PC-3 (cell line): ENCODE results near the gene PKM. TPM values are rescaled to one million over a fixed set of nuclear protein-coding genes. Genes with fewer than 3 reads are reported as not detected.

ENCODE experiments used
- ATAC-seq: fragments of 200-7000 bp; cut with Tn5 transposase; 2 replicates; pipeline ENCODE4 v1.9.1; 2020; ENCODE audit warnings: mild to moderate bottlenecking, moderate library complexity
- Bru-seq: library from RNA; stranded (reverse); fragments of 400-500 nt; gene quantifications from one replicate; lab custom pipeline; 2021; lab: Mats Ljungman, UMichigan
- BruChase-seq, 2 experiments: library from RNA; stranded (reverse); fragments of 400-500 nt; gene quantifications; one replicate each; lab custom pipeline; 2021; lab: Mats Ljungman, UMichigan
- BruUV-seq: library from RNA; stranded (reverse); fragments of 400-500 nt; replicated peaks from 2 replicates; lab custom pipeline; 2021; lab: Mats Ljungman, UMichigan
- CTCF ChIA-PET: fragments of 300-600 bp; sonication (Branson Sonifier 250); formaldehyde crosslinking; loops from one replicate; lab custom pipeline; 2022; ENCODE audit warnings: antibody characterized with exemption; lab: Charles Lee
- POLR2A ChIA-PET: fragments of 300-600 bp; sonication (Branson Sonifier 250); formaldehyde crosslinking; loops from one replicate; lab custom pipeline; 2022; ENCODE audit warnings: antibody characterized with exemption; ENCODE audit not compliant: unreplicated experiment; lab: Charles Lee
- DNase-seq: peaks from one replicate; pipeline ENCODE4 v3.0.0-alpha.2; 2015
- H2AFZ ChIP-seq: fragments of 300-600 bp; sonication (generic); 2 replicates; pipeline ENCODE4 v1.6.0; 2016; ENCODE audit warnings: antibody characterized with exemption, low read length
- H3F3A ChIP-seq: fragments of 300-600 bp; sonication (generic); one replicate; pipeline ENCODE4 v1.6.0; 2017; ENCODE audit warnings: antibody characterized with exemption, low read length, control low read depth, mild to moderate bottlenecking; ENCODE audit not compliant: unreplicated experiment
- H3K27ac ChIP-seq: fragments of 300-600 bp; sonication (generic); 2 replicates; pipeline ENCODE4 v1.5.1; 2016; ENCODE audit warnings: mild to moderate bottlenecking, low read length
- H3K27me3 ChIP-seq: fragments of 300-600 bp; sonication (generic); 2 replicates; pipeline ENCODE4 v1.6.1; 2016; ENCODE audit warnings: low read length, mixed read lengths
- H3K36me3 ChIP-seq: fragments of 300-600 bp; sonication (generic); 2 replicates; pipeline ENCODE4 v1.6.1; 2016; ENCODE audit warnings: low read depth, mixed run types, low read length, mixed read lengths
- H3K4me1 ChIP-seq: fragments of 300-600 bp; sonication (generic); 2 replicates; pipeline ENCODE4 v1.5.1; 2016; ENCODE audit warnings: low read length; ENCODE audit not compliant: insufficient read depth
- H3K4me2 ChIP-seq: fragments of 300-600 bp; sonication (generic); 2 replicates; pipeline ENCODE4 v1.6.0; 2016; ENCODE audit warnings: low read length
- H3K4me3 ChIP-seq: fragments of 300-600 bp; sonication (generic); 2 replicates; pipeline ENCODE4 v1.5.1; 2016; ENCODE audit warnings: mild to moderate bottlenecking, low read length, mixed read lengths
- H3K79me2 ChIP-seq: fragments of 300-600 bp; sonication (generic); 2 replicates; pipeline ENCODE4 v1.6.1; 2017; ENCODE audit warnings: low read length, mixed read lengths
- H3K9ac ChIP-seq: fragments of 300-600 bp; sonication (generic); 2 replicates; pipeline ENCODE4 v1.6.0; 2016; ENCODE audit warnings: mild to moderate bottlenecking, low read length
- H3K9me2 ChIP-seq: fragments of 300-600 bp; sonication (generic); replicated peaks from 2 replicates; pipeline ENCODE4 v1.6.1; 2016; ENCODE audit warnings: mixed run types, low read length, mixed read lengths
- H3K9me3 ChIP-seq: fragments of 300-600 bp; sonication (generic); 2 replicates; pipeline ENCODE4 v1.6.1; 2016; ENCODE audit warnings: low read length, mixed read lengths
- H4K20me1 ChIP-seq: fragments of 300-600 bp; sonication (generic); 2 replicates; pipeline ENCODE4 v1.6.1; 2016; ENCODE audit warnings: low read length, mixed read lengths
- CTCF ChIP-seq: fragments of 300-600 bp; sonication (generic); conservative IDR thresholded peaks from 2 replicates; pipeline ENCODE4 v1.5.1; 2017; ENCODE audit warnings: antibody characterized with exemption, low read depth, mild to moderate bottlenecking, low read length
- EZH2 ChIP-seq: fragments of 300-600 bp; sonication (generic); IDR thresholded peaks from one replicate; pipeline ENCODE4 v1.6.1; 2017; ENCODE audit warnings: antibody characterized with exemption, mild to moderate bottlenecking, low read length; ENCODE audit not compliant: unreplicated experiment
- EZH2phosphoT487 ChIP-seq: fragments of 300-600 bp; sonication (generic); IDR thresholded peaks from 2 replicates; pipeline ENCODE4 v1.6.1; 2018; ENCODE audit warnings: mild to moderate bottlenecking, antibody characterized with exemption, low read length, borderline replicate concordance
- intact Hi-C: fragments of 100-400 bp; cut with micrococcal nuclease; formaldehyde crosslinking; loops from 2 replicates; pipeline ENCODE4 v1.9.0; 2023
- long read RNA-seq: library from polyadenylated mRNA; unstranded; transcript quantifications from one replicate; pipeline ENCODE4 v2.0.0, GENCODE V29; 2021; ENCODE audit not compliant: unreplicated experiment
- total RNA-seq: library from RNA; depleted of rRNA; stranded (reverse); fragments of >200 nt; gene quantifications from 2 replicates; pipeline ENCODE4 v1.2.3, GENCODE V29; 2014; rRNA removed

Gene PKM
- 1,963 and 2,296 TPM in 2 replicates for total RNA-seq
- percentile 98 among the genes with signal in this experiment for Bru-seq, nascent RNA
- percentile 99 among the genes with signal in this experiment for BruChase-seq, experiment 1, labeled RNA remaining after a 6-hour chase
- BruChase-seq, experiment 2, labeled RNA remaining after a 2-hour chase: percentile 99 among the genes with signal in this experiment
- long read RNA-seq, transcript PKM-212 (3 exons, 3,016 nt): minor isoform, 37 of 4,591 reads
- long read RNA-seq, transcript PKM-202 (11 exons, 2,318 nt): major isoform, 3,684 of 4,591 reads
- long read RNA-seq, transcript PKM-214 (2 exons, 2,301 nt): minor isoform, 23 of 4,591 reads
- long read RNA-seq, partial matches to known transcripts: 447 of 4,591 reads
- long read RNA-seq, other reads (novel, unspliced or antisense): 395 of 4,591 reads

- Histone ChIP-seq H3K36me3 (peaks cover 9% of the 10 kb centered on the region; the same call in 1 of the 2 replicates), H3K9ac (peak within 1 kb of the TSS; percentile 95), H3K4me3 (peak within 1 kb of the TSS; percentile 93), H4K20me1 (peaks cover 23% of the 10 kb centered on the region; the same call in 1 of the 2 replicates), H3K79me2 (peaks cover 62% of the 10 kb centered on the region), H2AFZ (peak within 1 kb of the TSS; percentile 70), H3K27ac (peak within 1 kb of the TSS; percentile 86), H3K4me1 (peaks cover 17% of the 10 kb centered on the region), H3F3A (peaks cover 12% of the 10 kb centered on the region), H3K27me3 (no peaks in the 10 kb centered on the region), H3K9me3 (no peaks in the 10 kb centered on the region), H3K9me2 (no peaks in the 10 kb centered on the region), H3K4me2 (peak within 1 kb of the TSS; percentile 90)
- intact Hi-C loops: no loop called here
- TF ChIP-seq EZH2phosphoT487 (no peak), EZH2 (no peak), CTCF (no peak)
- DNase-seq: peak; percentile 97
- POLR2A ChIA-PET: no interaction called here
- ATAC-seq: peak; percentile 57
- CTCF ChIA-PET: no interaction called here
- BruUV-seq: no TSS peak
Observed at GRCh38 chr15:72231066-72231832, at the start of gene PKM. Gene PKM, minus strand, starts transcription at chr15:72231190. Its CDS starts 12,093 bp downstream, at chr15:72219097.

GRCh38 chr15:72280751-72281150, 49.8 kb upstream of the PKM start:
- Histone ChIP-seq H3K4me1 (no peaks in the 10 kb centered on the region), H3K36me3 (no peaks in the 10 kb centered on the region), H3K4me3 (no peak overlapping the region), H3K27me3 (no peaks in the 10 kb centered on the region), H3K9ac (no peak overlapping the region), H3K9me2 (no peaks in the 10 kb centered on the region), H3K79me2 (no peaks in the 10 kb centered on the region), H3K4me2 (no peak overlapping the region), H3F3A (no peaks in the 10 kb centered on the region), H3K27ac (no peak overlapping the region), H4K20me1 (no peaks in the 10 kb centered on the region), H2AFZ (no peak overlapping the region), H3K9me3 (no peaks in the 10 kb centered on the region)
- ATAC-seq (no peak), DNase-seq (no peak)
- BruUV-seq: no TSS peak
- TF ChIP-seq EZH2: no peak
- TF ChIP-seq EZH2phosphoT487: no peak
- TF ChIP-seq CTCF: no peak
- POLR2A ChIA-PET: interaction anchor here (0.6 kb wide), 1 partner anchor 28 kb away, joined by 4 read pairs; no protein-coding TSS in a partner anchor
- intact Hi-C loops: no loop called here
- CTCF ChIA-PET: no interaction called here
